Activated T-cell treated with anti-CD3 and anti-CD28 coated beads, Interleukin-2, amount 50 U/mL, for 24 hours (primary cell): ENCODE measurements around the gene TCEA2.

Experiments used
- DNase-seq: peaks from one replicate; pipeline ENCODE4 v3.0.0-alpha.2; 2020
- H3K27ac Mint-ChIP-seq: 2 replicates; pipeline ENCODE4 v1.8.0; 2020; ENCODE audit warnings: mild to moderate bottlenecking, mixed read lengths
- H3K27me3 Mint-ChIP-seq: 2 replicates; pipeline ENCODE4 v1.8.0; 2020; ENCODE audit warnings: mixed read lengths
- H3K36me3 Mint-ChIP-seq: 2 replicates; pipeline ENCODE4 v1.8.0; 2020; ENCODE audit warnings: low read depth, mixed read lengths
- H3K4me1 Mint-ChIP-seq: 2 replicates; pipeline ENCODE4 v1.8.0; 2020; ENCODE audit warnings: low read depth, mixed read lengths
- H3K4me3 Mint-ChIP-seq: 2 replicates; pipeline ENCODE4 v1.8.0; 2020; ENCODE audit warnings: mild to moderate bottlenecking, moderate library complexity, mixed read lengths
- H3K9me3 Mint-ChIP-seq: 2 replicates; pipeline ENCODE4 v1.8.0; 2020; ENCODE audit warnings: mixed read lengths

TCEA2 gene

GRCh38 chr20:64040231-64041039, 22.6 kb upstream of the TCEA2 start:
- no peak overlapping the region for H3K27ac Mint-ChIP-seq
- no peak overlapping the region for H3K4me3 Mint-ChIP-seq
- H3K4me1 Mint-ChIP-seq: peaks cover 45% of the 10 kb centered on the region
- H3K36me3 Mint-ChIP-seq: peaks cover under 1% of the 10 kb centered on the region
- DNase-seq: no peak
- H3K9me3 Mint-ChIP-seq: no peaks in the 10 kb centered on the region
- H3K27me3 Mint-ChIP-seq: peaks cover 5% of the 10 kb centered on the region

DNA sequence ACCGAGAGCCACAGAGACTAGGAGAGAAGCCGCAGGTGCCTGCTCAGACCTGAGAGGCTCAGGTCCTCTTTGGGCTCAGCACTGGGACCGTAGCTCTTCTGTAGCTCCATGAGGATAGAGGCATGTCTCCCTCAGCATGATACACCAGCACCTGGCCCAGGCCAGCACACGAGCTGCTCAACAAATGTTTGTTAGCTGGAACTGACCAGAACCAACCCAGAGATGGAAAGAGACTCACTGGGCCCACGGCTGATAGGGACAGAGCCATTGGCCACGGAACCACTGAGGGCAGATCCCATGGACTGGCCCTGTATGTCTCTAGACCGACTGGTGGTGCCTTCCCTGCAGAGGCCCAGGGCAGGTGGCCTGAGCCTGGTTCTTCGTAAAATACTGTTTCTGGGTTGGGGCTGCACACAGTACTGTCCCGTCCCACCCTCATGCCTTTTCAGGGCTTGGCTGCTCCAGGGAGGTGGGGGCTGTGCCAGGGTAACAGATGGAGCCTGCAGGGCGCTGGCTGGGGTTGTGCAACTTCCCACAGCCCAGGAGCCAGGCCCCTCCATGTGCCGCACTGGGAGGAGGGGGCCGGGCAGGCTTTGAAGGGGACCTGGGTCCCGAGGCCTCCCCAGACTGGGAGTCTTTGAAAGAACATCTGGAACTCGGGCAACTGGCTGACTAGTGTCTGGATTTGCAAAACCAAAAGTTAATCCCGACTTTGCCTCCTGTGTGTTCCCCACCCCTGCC, 21.8 kb upstream of the TCEA2 start:
- Mint-ChIP-seq H3K4me1 (peaks cover 41% of the 10 kb centered on the region), H3K9me3 (no peaks in the 10 kb centered on the region), H3K4me3 (peak overlapping the region; percentile 74), H3K27ac (peak overlapping the region; percentile 31), H3K36me3 (no peaks in the 10 kb centered on the region), H3K27me3 (peaks cover 13% of the 10 kb centered on the region)
- DNase-seq: peak; percentile 41

DNA sequence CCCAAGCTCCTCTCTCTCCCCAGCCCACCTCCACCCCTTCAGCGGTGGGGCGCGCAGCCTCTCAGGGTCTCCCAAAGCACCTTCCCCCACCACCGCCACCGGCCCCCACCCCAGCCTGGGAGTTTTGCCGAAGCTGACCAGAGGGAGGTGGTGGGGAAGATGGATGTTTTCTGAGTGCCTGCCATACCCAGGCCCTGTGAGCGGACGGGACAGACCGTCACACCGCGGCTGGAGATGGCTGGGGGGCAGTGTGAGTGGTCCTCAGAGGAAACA, 21.3 kb upstream of the TCEA2 start:
- no peak for DNase-seq
- peak overlapping the region; percentile 74 for H3K4me3 Mint-ChIP-seq
- peak overlapping the region; percentile 87 for H3K27ac Mint-ChIP-seq
- peaks cover 18% of the 10 kb centered on the region for H3K27me3 Mint-ChIP-seq
- H3K4me1 Mint-ChIP-seq: peaks cover 36% of the 10 kb centered on the region
- no peaks in the 10 kb centered on the region for H3K36me3 Mint-ChIP-seq
- no peaks in the 10 kb centered on the region for H3K9me3 Mint-ChIP-seq

DNA sequence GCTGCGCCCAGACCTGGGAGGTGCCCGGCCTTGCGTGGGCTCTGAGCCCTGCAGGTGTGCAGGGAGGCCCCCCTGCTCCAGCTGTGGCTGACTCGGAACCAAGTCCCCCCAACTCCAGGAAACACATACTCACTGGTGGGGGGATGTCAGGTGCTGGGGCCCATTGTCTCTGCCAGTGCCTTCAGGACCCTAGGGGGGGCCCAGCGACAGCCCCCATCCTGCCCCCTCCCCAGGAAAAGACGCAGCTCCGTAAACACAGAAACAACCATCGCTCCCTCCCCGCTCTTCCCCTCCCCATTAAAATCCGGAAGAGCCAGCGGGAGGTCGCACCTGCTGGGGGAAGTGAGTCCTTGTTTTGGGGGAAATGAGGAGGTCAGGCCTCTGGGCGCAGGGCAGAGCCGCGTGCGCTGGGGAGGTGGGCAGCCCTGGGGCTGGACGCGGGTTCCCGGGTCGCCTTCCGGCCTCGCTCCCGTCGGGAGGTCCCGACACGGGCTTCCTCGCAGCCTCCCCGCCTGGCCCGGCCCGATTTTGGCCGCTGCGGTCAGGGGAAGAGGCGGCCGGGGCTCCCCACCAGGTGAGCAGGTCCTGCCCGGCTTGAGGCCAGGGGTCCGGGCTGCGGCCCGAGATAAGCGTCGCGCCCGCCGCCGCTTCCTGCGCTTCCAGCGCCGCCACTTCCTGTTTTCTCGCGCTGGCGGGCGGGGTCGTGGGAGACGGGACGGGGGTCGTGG, 20.8 kb upstream of the TCEA2 start:
- Mint-ChIP-seq H3K27ac (peak overlapping the region; percentile 87), H3K4me1 (peaks cover 31% of the 10 kb centered on the region), H3K9me3 (no peaks in the 10 kb centered on the region), H3K36me3 (no peaks in the 10 kb centered on the region), H3K4me3 (peak overlapping the region; percentile 74), H3K27me3 (peaks cover 23% of the 10 kb centered on the region)
- peak; percentile 65 for DNase-seq

DNA sequence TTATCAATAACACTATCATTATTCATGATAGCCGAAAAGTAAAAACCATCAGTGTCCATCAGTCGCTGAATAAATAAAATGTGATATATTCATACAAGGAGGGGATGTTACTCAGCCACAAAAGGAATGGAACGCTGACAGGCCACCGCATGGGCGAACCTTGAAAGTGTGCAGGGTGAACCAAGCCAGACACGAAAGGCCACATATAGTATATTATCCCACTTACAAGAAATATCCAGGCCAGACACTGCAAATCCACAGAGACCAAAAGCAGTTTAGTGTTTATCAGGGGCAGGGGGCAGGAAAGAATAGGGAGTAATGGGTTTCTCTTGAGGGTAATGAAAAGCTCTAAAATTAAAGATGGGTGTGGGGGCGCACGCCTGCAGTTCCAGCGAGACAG, 19.2 kb upstream of the TCEA2 start:
- no peaks in the 10 kb centered on the region for H3K9me3 Mint-ChIP-seq
- no peak overlapping the region for H3K27ac Mint-ChIP-seq
- H3K27me3 Mint-ChIP-seq: peaks cover 29% of the 10 kb centered on the region
- DNase-seq: no peak
- no peaks in the 10 kb centered on the region for H3K36me3 Mint-ChIP-seq
- peaks cover 27% of the 10 kb centered on the region for H3K4me1 Mint-ChIP-seq
- H3K4me3 Mint-ChIP-seq: peak overlapping the region; percentile 35

DNA sequence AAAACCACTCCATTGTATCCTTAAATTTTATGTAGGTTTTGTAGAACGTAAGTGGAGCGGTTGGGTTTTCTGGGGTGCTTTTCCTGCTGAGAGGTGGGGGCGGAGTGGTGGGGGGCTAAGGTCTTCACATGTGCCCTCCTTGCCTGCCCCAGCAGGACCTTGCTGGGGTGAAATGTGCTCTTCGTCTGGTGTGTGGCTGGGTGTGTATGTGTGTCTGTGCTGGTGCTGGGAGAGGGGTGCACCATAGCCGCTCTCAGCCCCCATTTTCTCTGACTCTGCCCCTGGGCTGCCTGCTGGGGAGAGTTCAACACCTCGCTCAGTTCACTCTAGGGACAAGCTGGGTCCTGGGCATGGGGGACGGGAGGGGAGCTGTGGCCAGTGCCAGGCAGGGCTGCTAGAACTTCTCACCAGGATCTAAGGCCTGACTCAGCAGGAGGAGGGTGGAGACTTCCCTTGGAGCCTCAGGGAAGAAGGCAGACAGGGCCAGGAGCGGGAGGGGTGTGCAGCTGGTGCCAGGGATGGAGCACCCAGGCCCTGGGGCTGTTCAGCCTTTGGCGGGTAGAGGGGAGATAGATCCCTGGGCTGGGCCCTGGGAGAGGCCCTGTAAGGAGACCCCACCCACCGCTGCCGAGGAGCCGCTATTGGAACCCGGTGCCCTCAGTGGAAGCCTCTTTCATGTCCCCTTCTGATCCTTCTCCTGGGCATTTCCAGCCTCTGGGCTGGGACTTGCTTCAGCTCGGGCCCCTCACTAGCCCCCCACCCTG, 18.3 kb upstream of the TCEA2 start:
- no peak overlapping the region for H3K4me3 Mint-ChIP-seq
- peaks cover 22% of the 10 kb centered on the region for H3K4me1 Mint-ChIP-seq
- no peaks in the 10 kb centered on the region for H3K9me3 Mint-ChIP-seq

DNA sequence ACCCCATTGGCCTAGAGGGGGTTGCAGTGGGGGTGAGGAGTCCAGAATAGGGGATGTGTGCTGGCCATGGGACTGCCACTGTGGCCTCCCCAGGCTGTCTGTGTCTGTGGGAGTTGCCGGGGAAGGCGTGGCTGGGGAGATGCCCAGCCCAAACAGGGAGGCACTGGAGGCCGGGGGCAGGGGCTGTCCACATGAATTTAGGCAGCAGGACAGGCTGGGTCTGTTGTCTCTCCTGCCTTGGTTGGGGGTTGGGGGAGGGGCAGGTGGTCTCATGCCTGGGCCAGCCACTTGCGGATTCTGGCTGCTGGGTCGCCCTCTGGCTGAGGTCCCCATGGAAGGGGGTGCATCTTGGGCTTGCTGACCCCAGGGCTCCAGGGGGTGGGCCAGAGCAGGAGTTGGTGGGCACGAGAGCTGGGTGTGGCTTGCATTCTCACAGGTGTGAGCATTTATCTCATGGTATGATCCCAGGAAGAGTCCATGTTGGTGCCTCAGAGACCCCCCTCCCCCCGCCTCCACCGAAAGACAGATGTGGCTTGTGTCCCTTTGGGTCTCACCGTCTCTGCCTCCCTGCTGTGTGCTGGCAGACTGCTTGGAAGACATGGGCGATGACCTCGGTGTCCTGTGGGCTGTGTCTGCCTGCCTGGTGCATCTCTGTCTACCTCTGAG, 17.5 kb upstream of the TCEA2 start:
- Mint-ChIP-seq H3K27ac (no peak overlapping the region), H3K9me3 (no peaks in the 10 kb centered on the region), H3K36me3 (no peaks in the 10 kb centered on the region), H3K4me1 (peaks cover 16% of the 10 kb centered on the region), H3K27me3 (peaks cover 38% of the 10 kb centered on the region), H3K4me3 (no peak overlapping the region)
- no peak for DNase-seq

More for the DNA sequence above, 18.3 kb upstream of the TCEA2 start:
- H3K27ac Mint-ChIP-seq: no peak overlapping the region
- DNase-seq: no peak
- H3K27me3 Mint-ChIP-seq: peaks cover 32% of the 10 kb centered on the region
- no peaks in the 10 kb centered on the region for H3K36me3 Mint-ChIP-seq

- Mint-ChIP-seq H3K27ac (no peak overlapping the region), H3K4me3 (no peak overlapping the region), H3K27me3 (peaks cover 52% of the 10 kb centered on the region), H3K9me3 (no peaks in the 10 kb centered on the region), H3K36me3 (no peaks in the 10 kb centered on the region), H3K4me1 (peaks cover 9% of the 10 kb centered on the region)
- DNase-seq: no peak
Observed at GRCh38 chr20:64047046-64047389, 16.0 kb upstream of the TCEA2 start.

DNA sequence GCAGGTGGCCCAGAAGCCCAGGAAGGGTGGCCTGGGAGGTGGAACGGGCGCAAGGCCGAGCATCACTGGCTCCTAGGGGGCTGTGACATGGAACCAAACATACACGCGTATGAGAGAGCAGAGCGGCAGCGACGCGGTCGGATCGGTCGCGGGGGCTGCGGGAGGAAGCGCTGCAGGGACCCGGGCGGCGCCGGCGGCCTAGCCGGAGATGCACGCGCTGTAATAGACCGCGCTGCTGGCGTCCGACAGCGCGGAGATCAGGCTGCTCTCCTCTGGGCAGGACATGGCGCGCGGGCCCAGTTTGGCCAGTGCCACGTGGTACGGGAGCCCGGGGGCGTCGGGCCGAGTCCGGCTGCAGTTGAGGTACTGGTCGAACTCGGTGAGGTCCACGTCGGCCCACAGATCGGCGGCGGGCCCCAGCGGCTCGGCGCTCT, 15.0 kb upstream of the TCEA2 start:
- no peak overlapping the region for H3K4me3 Mint-ChIP-seq
- no peak overlapping the region for H3K27ac Mint-ChIP-seq
- DNase-seq: no peak
- H3K4me1 Mint-ChIP-seq: peaks cover 7% of the 10 kb centered on the region
- peaks cover 58% of the 10 kb centered on the region for H3K27me3 Mint-ChIP-seq
- H3K36me3 Mint-ChIP-seq: no peaks in the 10 kb centered on the region
- H3K9me3 Mint-ChIP-seq: no peaks in the 10 kb centered on the region

GRCh38 chr20:64048402-64049044, 14.5 kb upstream of the TCEA2 start:
- no peak overlapping the region for H3K27ac Mint-ChIP-seq
- H3K36me3 Mint-ChIP-seq: no peaks in the 10 kb centered on the region
- no peak overlapping the region for H3K4me3 Mint-ChIP-seq
- no peaks in the 10 kb centered on the region for H3K9me3 Mint-ChIP-seq
- H3K27me3 Mint-ChIP-seq: peaks cover 64% of the 10 kb centered on the region
- H3K4me1 Mint-ChIP-seq: peaks cover 7% of the 10 kb centered on the region
- DNase-seq: no peak

- Mint-ChIP-seq H3K4me1 (peaks cover 7% of the 10 kb centered on the region), H3K9me3 (no peaks in the 10 kb centered on the region), H3K27ac (no peak within 1 kb of the TSS), H3K27me3 (peaks cover 66% of the 10 kb centered on the region), H3K36me3 (no peaks in the 10 kb centered on the region), H3K4me3 (peak within 1 kb of the TSS; percentile 54)
- DNase-seq: no peak
Observed at GRCh38 chr20:64049060-64049877, 13.7 kb upstream of the TCEA2 start, which contains the start of gene SOX18. TSS of gene SOX18 (minus strand) at chr20:64049639. CDS start at chr20:64049516, 123 bp downstream.

DNA sequence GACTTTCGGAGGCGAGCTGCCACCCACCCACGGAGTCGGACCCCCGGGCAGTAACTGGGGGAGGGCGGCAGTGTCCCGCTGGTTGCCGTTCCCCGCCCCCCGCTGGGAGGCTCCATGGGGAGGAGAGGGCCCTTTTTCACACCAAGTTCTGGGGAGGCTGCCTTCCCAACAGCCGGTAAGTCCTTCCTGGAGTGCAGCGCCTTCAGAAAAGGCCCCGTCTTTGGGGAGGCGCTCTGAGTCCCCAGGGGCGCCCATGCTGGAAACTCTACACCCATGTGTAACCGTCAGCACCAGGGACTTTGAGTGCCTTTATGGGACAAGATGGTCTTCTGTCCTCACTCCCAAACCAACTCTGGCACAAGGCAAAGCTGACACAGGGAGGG, 13.1 kb upstream of the TCEA2 start:
- H3K4me1 Mint-ChIP-seq: peaks cover 7% of the 10 kb centered on the region
- peak overlapping the region; percentile 25 for H3K4me3 Mint-ChIP-seq
- no peak overlapping the region for H3K27ac Mint-ChIP-seq
- no peaks in the 10 kb centered on the region for H3K36me3 Mint-ChIP-seq
- H3K27me3 Mint-ChIP-seq: peaks cover 66% of the 10 kb centered on the region
- no peak for DNase-seq
- no peaks in the 10 kb centered on the region for H3K9me3 Mint-ChIP-seq
